HG03095 (cell line): ENCODE results near the gene LYRM1.
"Not testable (repeated sequence)": the region's sequence is repeated elsewhere in the genome, so short reads cannot be mapped to it uniquely, and the experiment has no call there.

Source experiments
- ATAC-seq: cut with Tn5 transposase; IDR thresholded peaks from one replicate; pipeline ENCODE4 v1.9.1; 2021; ENCODE audit warnings: moderate library complexity; ENCODE audit not compliant: unreplicated experiment

The LYRM1 gene

GRCh38 chr16:20973201-20973600 lies 72.6 kb downstream of the LYRM1 start:
- ATAC-seq = not testable (repeated sequence)
